ENCODE data around the gene UNG.

The UNG gene

DNA sequence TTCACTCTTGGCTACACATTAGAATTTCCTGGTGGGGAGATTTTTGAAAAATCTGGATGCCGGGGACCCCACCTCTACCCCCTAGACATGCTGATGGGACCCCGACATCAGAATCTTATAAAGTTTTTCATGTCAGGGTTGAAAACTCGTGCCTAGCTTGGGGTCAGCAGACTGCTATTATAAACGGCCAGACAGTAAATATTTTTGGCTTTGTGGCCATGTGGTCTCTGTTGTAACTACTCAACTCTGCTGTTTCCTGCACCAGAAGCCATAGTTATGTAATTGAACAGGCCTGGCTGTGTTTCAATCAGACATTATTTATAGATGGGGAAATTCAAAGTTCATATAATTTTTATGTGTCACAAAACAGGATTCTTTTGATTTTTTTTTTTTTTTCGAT is 60.6 kb downstream of the UNG start:
- no peak for DNase-seq

GRCh38 chr12:109160433-109160832 is 63.0 kb downstream of the UNG start:
- no peak for DNase-seq
